DMS114 treated with DMSO at 0.1 percent for 48 hours (cell line): ENCODE data around the gene MYG1.
A peak's percentile ranks its signal among the peaks of the same experiment; 100 is the strongest.

Experiments used
- DNase-seq: peaks from one replicate; lab custom pipeline; 2025; ENCODE audit not compliant: unreplicated experiment; lab: John Stamatoyannopoulos, UW

Gene MYG1

GRCh38 chr12:53352331-53353256 is 53.1 kb downstream of the MYG1 start:
- peak; percentile 90 for DNase-seq

- no peak for DNase-seq
These were observed 53.8 kb downstream of the MYG1 start for GRCh38 chr12:53353257-53353655.

GRCh38 chr12:53355121-53355520 is 55.6 kb downstream of the MYG1 start:
- DNase-seq, result no peak
